AG09309 (cell line): Measurements from ENCODE around the gene PCAT6.

ENCODE experiments used
- DNase-seq: peaks from one replicate; pipeline ENCODE4 v3.0.0-alpha.2; 2010; ENCODE audit warnings: low read depth
- H3K4me3 ChIP-seq: 2 replicates; pipeline ENCODE4 v1.5.1; 2011; ENCODE audit warnings: mild to moderate bottlenecking, low read depth, low read length, moderate library complexity; ENCODE audit not compliant: control insufficient read depth
- TF ChIP-seq, protein P1 (sequence below): IDR thresholded peaks from 2 replicates; pipeline ENCODE4 v1.5.1; 2011; ENCODE audit warnings: mild to moderate bottlenecking, low read depth, low read length, inconsistent platforms; ENCODE audit not compliant: insufficient read depth, control insufficient read depth; ENCODE audit errors: missing control alignments

PCAT6 gene

DNA sequence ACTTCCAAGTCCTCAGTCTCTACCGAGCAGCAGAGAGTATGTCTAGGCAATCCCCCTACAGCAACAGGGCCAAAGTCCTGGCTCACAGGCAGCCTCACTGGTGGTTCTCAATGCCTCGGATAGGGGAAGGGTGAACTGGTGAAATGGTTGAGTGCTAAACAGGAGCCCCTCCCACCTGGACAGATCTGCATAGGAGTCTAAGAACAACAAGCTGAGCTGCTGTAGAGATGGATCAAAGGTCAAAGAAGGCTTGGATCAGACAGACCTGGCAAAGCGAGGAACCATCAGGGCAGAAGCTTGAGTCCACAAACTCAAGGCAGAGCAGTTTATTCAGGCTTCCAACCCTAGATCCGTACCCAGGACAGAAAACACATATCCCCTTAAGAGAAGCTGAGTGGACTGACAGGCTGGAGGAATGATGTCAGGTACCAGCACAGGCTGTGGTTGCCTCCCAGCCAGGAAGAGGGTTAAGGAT is 46.4 kb downstream of the PCAT6 start:
- no peak overlapping the region for H3K4me3 ChIP-seq
- no peak for DNase-seq
- TF ChIP-seq, protein P1, sequence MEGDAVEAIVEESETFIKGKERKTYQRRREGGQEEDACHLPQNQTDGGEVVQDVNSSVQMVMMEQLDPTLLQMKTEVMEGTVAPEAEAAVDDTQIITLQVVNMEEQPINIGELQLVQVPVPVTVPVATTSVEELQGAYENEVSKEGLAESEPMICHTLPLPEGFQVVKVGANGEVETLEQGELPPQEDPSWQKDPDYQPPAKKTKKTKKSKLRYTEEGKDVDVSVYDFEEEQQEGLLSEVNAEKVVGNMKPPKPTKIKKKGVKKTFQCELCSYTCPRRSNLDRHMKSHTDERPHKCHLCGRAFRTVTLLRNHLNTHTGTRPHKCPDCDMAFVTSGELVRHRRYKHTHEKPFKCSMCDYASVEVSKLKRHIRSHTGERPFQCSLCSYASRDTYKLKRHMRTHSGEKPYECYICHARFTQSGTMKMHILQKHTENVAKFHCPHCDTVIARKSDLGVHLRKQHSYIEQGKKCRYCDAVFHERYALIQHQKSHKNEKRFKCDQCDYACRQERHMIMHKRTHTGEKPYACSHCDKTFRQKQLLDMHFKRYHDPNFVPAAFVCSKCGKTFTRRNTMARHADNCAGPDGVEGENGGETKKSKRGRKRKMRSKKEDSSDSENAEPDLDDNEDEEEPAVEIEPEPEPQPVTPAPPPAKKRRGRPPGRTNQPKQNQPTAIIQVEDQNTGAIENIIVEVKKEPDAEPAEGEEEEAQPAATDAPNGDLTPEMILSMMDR = no peak

DNA sequence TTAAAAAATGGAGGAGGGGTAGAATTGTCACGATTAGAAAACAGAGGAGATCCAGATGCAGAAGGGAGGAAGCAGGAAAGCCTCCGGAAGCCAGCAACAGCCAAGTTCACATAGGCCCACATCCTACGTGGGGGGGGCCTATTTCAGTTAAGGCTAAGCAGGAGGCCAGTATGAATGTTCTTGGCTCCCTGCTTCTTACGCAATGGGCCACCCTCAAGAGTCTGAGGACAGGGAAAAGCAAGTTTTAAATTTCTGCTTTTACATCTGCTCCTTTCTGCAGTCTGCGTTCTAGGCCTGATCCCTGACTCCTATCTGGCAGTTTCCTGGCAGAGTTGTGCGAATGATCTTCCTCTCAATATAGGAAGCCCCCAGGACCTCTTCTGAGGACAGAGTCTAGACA is 47.6 kb downstream of the PCAT6 start:
- TF ChIP-seq, protein P1 = no peak
- H3K4me3 ChIP-seq = no peak overlapping the region

DNA sequence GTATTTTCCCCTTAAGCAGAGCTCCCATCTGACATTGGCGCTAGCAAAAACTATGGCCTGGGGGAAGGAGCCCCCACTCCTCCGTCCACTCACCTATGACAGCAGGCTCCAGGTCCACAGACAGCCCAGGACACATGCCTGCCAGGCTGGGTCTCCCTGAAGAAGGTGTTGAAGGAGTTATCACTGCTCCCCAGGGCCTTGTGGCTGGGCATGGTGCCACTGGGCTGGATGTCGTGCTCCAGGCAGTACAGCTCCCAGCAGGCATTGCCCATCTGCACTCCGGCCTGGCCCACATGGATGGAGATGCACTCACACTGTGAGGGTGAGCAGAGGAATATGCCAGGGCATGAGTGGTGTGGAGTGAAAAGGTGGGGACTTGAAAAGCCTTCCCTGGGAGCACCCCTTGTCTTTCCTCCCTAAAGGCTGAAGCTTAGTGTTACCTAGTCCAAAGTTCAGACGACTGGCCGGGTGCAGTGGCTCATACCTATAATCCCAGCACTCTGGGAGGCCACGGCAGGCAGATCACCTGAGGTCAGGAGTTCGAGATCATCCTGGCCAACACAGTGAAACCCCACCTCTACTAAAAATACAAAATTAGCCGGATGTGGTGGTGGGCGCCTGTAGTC is 48.1 kb downstream of the PCAT6 start:
- no peak for DNase-seq
- TF ChIP-seq, protein P1 = no peak
- H3K4me3 ChIP-seq = no peak overlapping the region

More for the DNA sequence above, 47.6 kb downstream of the PCAT6 start:
- peak; percentile 34 for DNase-seq

GRCh38 chr1:202860744-202861419 is 50.1 kb downstream of the PCAT6 start:
- TF ChIP-seq, protein P1 = no peak
- peak overlapping the region; percentile 56 for H3K4me3 ChIP-seq
- no peak for DNase-seq
